Endodermal cell (in vitro differentiated cells): Measurements from ENCODE around the gene PLAC9. TPM values are rescaled to one million over a fixed set of nuclear protein-coding genes. Genes with fewer than 3 reads are reported as not detected.
A peak's percentile ranks its signal among the peaks of the same experiment; 100 is the strongest.

Experiments used
- DNase-seq: peaks from one replicate; pipeline ENCODE4 v3.0.0-alpha.2; 2017
- H3K27ac ChIP-seq: 2 replicates; pipeline ENCODE4 v1.5.1; 2013; ENCODE audit warnings: mild to moderate bottlenecking, low read depth, low read length, moderate library complexity
- H3K27me3 ChIP-seq: 2 replicates; pipeline ENCODE4 v1.6.1; 2013; ENCODE audit warnings: mild to moderate bottlenecking, low read length, moderate library complexity; ENCODE audit not compliant: insufficient read depth, control insufficient read depth, poor library complexity, severe bottlenecking
- H3K36me3 ChIP-seq: 2 replicates; pipeline ENCODE4 v1.7.0; 2013; ENCODE audit warnings: mild to moderate bottlenecking, low read length, moderate library complexity; ENCODE audit not compliant: control insufficient read depth, insufficient read depth
- H3K4me1 ChIP-seq: one replicate; pipeline ENCODE4 v1.7.0; 2013; ENCODE audit warnings: low read length; ENCODE audit not compliant: control insufficient read depth, insufficient read depth
- H3K4me3 ChIP-seq: 2 replicates; pipeline ENCODE4 v1.5.1; 2013; ENCODE audit warnings: mild to moderate bottlenecking, low read length, moderate library complexity
- H3K9ac ChIP-seq: 2 replicates; pipeline ENCODE4 v1.6.1; 2013; ENCODE audit warnings: mild to moderate bottlenecking, low read length, moderate library complexity; ENCODE audit not compliant: poor library complexity, severe bottlenecking; ENCODE audit errors: extremely low read depth
- H3K9me3 ChIP-seq: 2 replicates; pipeline ENCODE4 v1.6.1; 2013; ENCODE audit warnings: mild to moderate bottlenecking, low read length, moderate library complexity; ENCODE audit not compliant: control insufficient read depth
- H3K27ac Mint-ChIP-seq: 2 replicates; pipeline ENCODE4 v1.8.0; 2020; ENCODE audit warnings: mixed read lengths
- H3K27me3 Mint-ChIP-seq: 2 replicates; pipeline ENCODE4 v1.8.0; 2021; ENCODE audit warnings: mild to moderate bottlenecking, mixed read lengths; ENCODE audit not compliant: insufficient read depth
- H3K36me3 Mint-ChIP-seq: 2 replicates; pipeline ENCODE4 v1.8.0; 2020; ENCODE audit warnings: low read depth, mixed read lengths
- H3K4me1 Mint-ChIP-seq: 2 replicates; pipeline ENCODE4 v1.8.0; 2020; ENCODE audit warnings: mixed read lengths
- H3K4me3 Mint-ChIP-seq: 2 replicates; pipeline ENCODE4 v1.8.0; 2020; ENCODE audit warnings: mild to moderate bottlenecking, moderate library complexity, mixed read lengths
- H3K9me3 Mint-ChIP-seq: 2 replicates; pipeline ENCODE4 v1.8.0; 2020; ENCODE audit warnings: mild to moderate bottlenecking, mixed read lengths
- CTCF ChIP-seq: fragments of 200-600 bp; sonication (generic); conservative IDR thresholded peaks from 2 replicates; pipeline ENCODE4 v1.5.0; 2021; ENCODE audit warnings: antibody characterized with exemption, mild to moderate bottlenecking
- WGBS, 2 experiments: methylation state at CpG; one replicate each; pipeline versions ENCODE4 v1.1.5 to v1.1.7; 2013; ENCODE audit warnings: missing lambda C conversion rate in 2 of 2, mixed read lengths in 1 of 2; ENCODE audit not compliant: insufficient coverage in 1 of 2, insufficient read length in 1 of 2; 5-methylcytosine and 5-hydroxymethylcytosine counted together
- total RNA-seq, 2 donors: library from RNA; stranded (reverse); fragmentation: NEBNext Ultra II Directional in 1 of 2; extraction: Animal tissue kit (Norgen Biotek cat#: 25700) in 1 of 2; gene quantifications; 2 replicates in 1 of 2; 3 replicates in 1 of 2; pipeline ENCODE4 v1.2.1, GENCODE V29; 2021

The PLAC9 gene
- total RNA-seq, 2 donors from 2014 or later, result 8.4 to 14.9 TPM

- no peaks in the 10 kb centered on the region for H3K4me1 ChIP-seq
- H3K9me3 ChIP-seq, result no peaks in the 10 kb centered on the region
- no peaks in the 10 kb centered on the region for H3K9me3 Mint-ChIP-seq
- no peak for TF ChIP-seq CTCF
- peaks cover 2% of the 10 kb centered on the region for H3K36me3 Mint-ChIP-seq
- H3K4me3 ChIP-seq, result no peak overlapping the region
- no peak overlapping the region for H3K4me3 Mint-ChIP-seq
- no peaks in the 10 kb centered on the region for H3K4me1 Mint-ChIP-seq
- no peak overlapping the region for H3K27ac ChIP-seq
- DNase-seq, result no peak
- no peaks in the 10 kb centered on the region for H3K36me3 ChIP-seq
- no peaks in the 10 kb centered on the region for H3K27me3 Mint-ChIP-seq
- no peak overlapping the region for H3K9ac ChIP-seq
- no peak overlapping the region for H3K27ac Mint-ChIP-seq
- H3K27me3 ChIP-seq, result no peaks in the 10 kb centered on the region
- 98 to 100% methylated on average over 1 to 2 of the region's 2 CpGs for WGBS, 2 experiments
These were observed 54.5 kb downstream of the PLAC9 start for GRCh38 chr10:80187060-80187459.

GRCh38 chr10:80187465-80188409 is 55.2 kb downstream of the PLAC9 start:
- peak overlapping the region; percentile 0 for H3K27ac Mint-ChIP-seq
- 93 to 96% methylated on average over 5 to 15 of the region's 16 CpGs for WGBS, 2 experiments

DNA sequence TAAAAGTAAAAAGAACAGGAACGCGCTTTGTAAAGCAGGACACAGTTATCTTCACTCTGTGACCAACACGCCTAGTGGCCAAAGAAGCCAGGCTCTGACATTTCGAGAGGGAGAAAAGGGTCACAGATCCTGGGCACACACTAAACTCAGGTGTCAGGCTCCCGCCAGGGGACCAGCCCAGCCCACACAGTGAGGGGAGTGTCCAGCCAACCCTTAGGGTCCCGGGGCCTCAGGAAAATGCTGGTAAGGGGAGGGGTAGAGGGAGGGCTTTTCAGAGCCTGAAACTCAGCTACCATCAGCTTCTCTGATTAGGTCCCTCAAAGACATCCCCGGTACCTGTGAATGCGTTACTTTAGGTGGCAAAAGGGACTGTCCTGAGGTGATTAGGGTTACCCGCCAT is 56.2 kb downstream of the PLAC9 start:
- H3K9ac ChIP-seq, result no peak overlapping the region
- H3K27ac Mint-ChIP-seq, result no peak overlapping the region
- H3K4me1 Mint-ChIP-seq, result no peaks in the 10 kb centered on the region
- H3K4me1 ChIP-seq, result no peaks in the 10 kb centered on the region
- 92 to 94% methylated on average over 6 to 9 of the region's 9 CpGs for WGBS, 2 experiments
- DNase-seq, result no peak
- peaks cover 2% of the 10 kb centered on the region for H3K36me3 Mint-ChIP-seq
- H3K9me3 ChIP-seq, result no peaks in the 10 kb centered on the region
- TF ChIP-seq CTCF, result no peak
- H3K4me3 Mint-ChIP-seq, result no peak overlapping the region
- H3K36me3 ChIP-seq, result no peaks in the 10 kb centered on the region
- H3K27ac ChIP-seq, result no peak overlapping the region
- no peaks in the 10 kb centered on the region for H3K9me3 Mint-ChIP-seq
- H3K4me3 ChIP-seq, result no peak overlapping the region
- H3K27me3 Mint-ChIP-seq, result no peaks in the 10 kb centered on the region
- H3K27me3 ChIP-seq, result no peaks in the 10 kb centered on the region

More at GRCh38 chr10:80187465-80188409, 55.2 kb downstream of the PLAC9 start:
- DNase-seq, result no peak
- Histone ChIP-seq H3K27ac (no peak overlapping the region), H3K4me3 (no peak overlapping the region), H3K9ac (no peak overlapping the region), H3K27me3 (no peaks in the 10 kb centered on the region), H3K9me3 (no peaks in the 10 kb centered on the region), H3K4me1 (no peaks in the 10 kb centered on the region), H3K36me3 (no peaks in the 10 kb centered on the region)
- Mint-ChIP-seq H3K36me3 (peaks cover 2% of the 10 kb centered on the region), H3K4me3 (no peak overlapping the region), H3K9me3 (no peaks in the 10 kb centered on the region), H3K27me3 (no peaks in the 10 kb centered on the region), H3K4me1 (no peaks in the 10 kb centered on the region)
- no peak for TF ChIP-seq CTCF
